ENCODE data around the gene CPA4. TPM values are rescaled to one million over a fixed set of nuclear protein-coding genes. Genes with fewer than 3 reads are reported as not detected.

The CPA4 gene
- total RNA-seq, 1 donor from 2014 or later = 0.16 TPM

GRCh38 chr7:130356121-130356875 lies 63.3 kb downstream of the CPA4 start:
- intact Hi-C loops (cut with DNase I) = no loop called here
- peak; percentile 85 for DNase-seq (ENCODE audit: low spot score)

- DNase-seq (ENCODE audit: low spot score) = peak; percentile 70
- intact Hi-C loops (cut with DNase I) = no loop called here
Measured at GRCh38 chr7:130356876-130357611, 64.1 kb downstream of the CPA4 start.

- no peak for DNase-seq (ENCODE audit: low spot score)
- intact Hi-C loops (cut with DNase I) = no loop called here
Measured at GRCh38 chr7:130358471-130358870, 65.5 kb downstream of the CPA4 start.

GRCh38 chr7:130359276-130359857 lies 66.4 kb downstream of the CPA4 start:
- peak; percentile 49 for DNase-seq (ENCODE audit: low spot score)
- intact Hi-C loops (cut with DNase I) = no loop called here

GRCh38 chr7:130360518-130360917 lies 67.6 kb downstream of the CPA4 start:
- intact Hi-C loops (cut with DNase I) = loop anchor here (10.0 kb wide), 1 partner anchor 84 kb away; the partner anchor contains the start of gene CEP41
- DNase-seq (ENCODE audit: low spot score) = peak; percentile 3

GRCh38 chr7:130361681-130362080 lies 68.7 kb downstream of the CPA4 start:
- intact Hi-C loops (cut with DNase I) = loop anchor here (10.0 kb wide), 1 partner anchor 83 kb away; the partner anchor contains the start of gene CEP41
- DNase-seq (ENCODE audit: low spot score) = peak; percentile 53

- intact Hi-C loops (cut with DNase I) = loop anchor here (10.0 kb wide), 1 partner anchor 82 kb away; the partner anchor contains the start of gene CEP41
- peak; percentile 70 for DNase-seq (ENCODE audit: low spot score)
Measured at GRCh38 chr7:130362251-130362816, 69.4 kb downstream of the CPA4 start.

GRCh38 chr7:130363026-130363847 lies 70.3 kb downstream of the CPA4 start:
- peak; percentile 26 for DNase-seq (ENCODE audit: low spot score)
- intact Hi-C loops (cut with DNase I) = loop anchor here (10.0 kb wide), 1 partner anchor 82 kb away; the partner anchor contains the start of gene CEP41

- peak; percentile 35 for DNase-seq (ENCODE audit: low spot score)
- intact Hi-C loops (cut with DNase I) = loop anchor here (10.0 kb wide), 1 partner anchor 80 kb away; the partner anchor contains the start of gene CEP41
Measured at GRCh38 chr7:130364451-130364850, 71.5 kb downstream of the CPA4 start.

GRCh38 chr7:130365088-130365487 lies 72.1 kb downstream of the CPA4 start:
- DNase-seq (ENCODE audit: low spot score) = peak; percentile 5
- intact Hi-C loops (cut with DNase I) = loop anchor here (10.0 kb wide), 1 partner anchor 80 kb away; the partner anchor contains the start of gene CEP41

GRCh38 chr7:130365511-130366441 lies 72.8 kb downstream of the CPA4 start:
- peak; percentile 74 for DNase-seq (ENCODE audit: low spot score)
- intact Hi-C loops (cut with DNase I) = loop anchor here (10.0 kb wide), 1 partner anchor 79 kb away; the partner anchor contains the start of gene CEP41

GRCh38 chr7:130366564-130366963 lies 73.6 kb downstream of the CPA4 start:
- intact Hi-C loops (cut with DNase I) = loop anchor here (10.0 kb wide), 1 partner anchor 78 kb away; the partner anchor contains the start of gene CEP41
- DNase-seq (ENCODE audit: low spot score) = peak; percentile 61

- intact Hi-C loops (cut with DNase I) = loop anchor here (10.0 kb wide), 1 partner anchor 78 kb away; the partner anchor contains the start of gene CEP41
- DNase-seq (ENCODE audit: low spot score) = peak; percentile 43
Measured at GRCh38 chr7:130367088-130367755, 74.3 kb downstream of the CPA4 start.

GRCh38 chr7:130367836-130368746 lies 75.1 kb downstream of the CPA4 start:
- DNase-seq (ENCODE audit: low spot score) = peak; percentile 71
- intact Hi-C loops (cut with DNase I) = loop anchor here (10.0 kb wide), 1 partner anchor 77 kb away; the partner anchor contains the start of gene CEP41

GRCh38 chr7:130369110-130369711 lies 76.2 kb downstream of the CPA4 start:
- intact Hi-C loops (cut with DNase I) = loop anchor here (10.0 kb wide), 1 partner anchor 76 kb away; the partner anchor contains the start of gene CEP41
- DNase-seq (ENCODE audit: low spot score) = no peak
